Activated CD4-positive, alpha-beta T cell treated with anti-CD3 and anti-CD28 coated beads for 36 hours (primary cell): ENCODE measurements around the gene ISOC2. TPM values are rescaled to one million over a fixed set of nuclear protein-coding genes. Genes with fewer than 3 reads are reported as not detected.

ENCODE experiments used
- ATAC-seq: fragments of 200-7000 bp; cut with Tn5 transposase; one replicate; pipeline ENCODE4 v1.10.0; 2021; ENCODE audit warnings: mild to moderate bottlenecking, moderate library complexity
- CTCF ChIA-PET: fragments of 350-600 bp; sonication (Branson Sonifier 250); formaldehyde crosslinking; loops from one replicate; lab custom pipeline; 2021; ENCODE audit warnings: antibody characterized with exemption; lab: Charles Lee
- POLR2A ChIA-PET: fragments of 350-600 bp; sonication (Branson Sonifier 250); formaldehyde crosslinking; loops from one replicate; lab custom pipeline; 2021; ENCODE audit warnings: antibody characterized with exemption, inconsistent platforms; lab: Charles Lee
- DNase-seq: peaks from one replicate; pipeline ENCODE4 v3.0.0-alpha.2; 2020
- H3K27ac Mint-ChIP-seq: one replicate; pipeline ENCODE4 v1.8.0; 2021; ENCODE audit warnings: mixed read lengths
- H3K27me3 Mint-ChIP-seq: one replicate; pipeline ENCODE4 v1.8.0; 2021; ENCODE audit warnings: mixed read lengths
- H3K36me3 Mint-ChIP-seq: one replicate; pipeline ENCODE4 v1.8.0; 2021; ENCODE audit warnings: low read depth, mixed read lengths
- H3K4me1 Mint-ChIP-seq: one replicate; pipeline ENCODE4 v1.8.0; 2021; ENCODE audit warnings: mixed read lengths
- H3K4me3 Mint-ChIP-seq: one replicate; pipeline ENCODE4 v1.8.0; 2021; ENCODE audit warnings: mild to moderate bottlenecking, moderate library complexity, mixed read lengths
- H3K9me3 Mint-ChIP-seq: one replicate; pipeline ENCODE4 v1.8.0; 2021; ENCODE audit warnings: low read depth, mixed read lengths
- intact Hi-C, 2 experiments: fragments of 100-400 bp; cut with DNase I in 1 of 2; cut with micrococcal nuclease in 1 of 2; formaldehyde crosslinking; loops; one replicate each; pipeline versions ENCODE4 v1.14.2 to v1.15.1; 2022 to 2024; cut with DNase I, micrococcal nuclease
- total RNA-seq, 2 experiments: library from RNA; stranded (reverse); gene quantifications; one replicate each; pipeline ENCODE4 v1.2.3, GENCODE V29; 2021

The ISOC2 gene
- total RNA-seq, 2 experiments from 2014 or later: 24.3 to 28.0 TPM

DNA sequence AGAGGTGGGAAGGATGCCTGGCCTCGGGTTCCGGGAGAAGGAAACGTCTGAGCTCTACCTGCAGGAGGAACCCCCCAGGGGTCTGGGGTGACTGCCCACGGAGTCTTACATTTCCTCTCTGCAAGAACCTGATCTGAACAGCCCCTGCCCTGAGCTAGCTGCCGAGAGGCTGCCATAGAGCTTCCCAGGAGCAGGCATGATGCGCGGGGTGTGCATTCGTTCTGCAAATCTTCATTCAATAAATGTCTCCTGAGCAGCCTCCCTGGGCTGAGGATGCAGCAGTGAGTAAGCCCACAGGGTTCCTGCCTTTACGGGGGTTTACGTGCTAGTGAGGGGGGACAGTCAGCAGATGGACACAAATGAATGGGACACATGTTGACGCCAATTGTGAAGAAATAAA is 16.8 kb downstream of the ISOC2 start:
- Mint-ChIP-seq H3K4me3 (no peak overlapping the region), H3K4me1 (peaks cover 16% of the 10 kb centered on the region), H3K27me3 (peaks cover 48% of the 10 kb centered on the region), H3K27ac (no peak overlapping the region), H3K9me3 (no peaks in the 10 kb centered on the region), H3K36me3 (no peaks in the 10 kb centered on the region)
- ChIA-PET CTCF (no interaction called here), POLR2A (no interaction called here)
- intact Hi-C loops: loop anchor here in 1 of 2 experiments (5.0 kb wide), 1 partner anchor 92 kb away; the partner anchor contains the start of gene COX6B2
- ATAC-seq (no peak), DNase-seq (no peak)

DNA sequence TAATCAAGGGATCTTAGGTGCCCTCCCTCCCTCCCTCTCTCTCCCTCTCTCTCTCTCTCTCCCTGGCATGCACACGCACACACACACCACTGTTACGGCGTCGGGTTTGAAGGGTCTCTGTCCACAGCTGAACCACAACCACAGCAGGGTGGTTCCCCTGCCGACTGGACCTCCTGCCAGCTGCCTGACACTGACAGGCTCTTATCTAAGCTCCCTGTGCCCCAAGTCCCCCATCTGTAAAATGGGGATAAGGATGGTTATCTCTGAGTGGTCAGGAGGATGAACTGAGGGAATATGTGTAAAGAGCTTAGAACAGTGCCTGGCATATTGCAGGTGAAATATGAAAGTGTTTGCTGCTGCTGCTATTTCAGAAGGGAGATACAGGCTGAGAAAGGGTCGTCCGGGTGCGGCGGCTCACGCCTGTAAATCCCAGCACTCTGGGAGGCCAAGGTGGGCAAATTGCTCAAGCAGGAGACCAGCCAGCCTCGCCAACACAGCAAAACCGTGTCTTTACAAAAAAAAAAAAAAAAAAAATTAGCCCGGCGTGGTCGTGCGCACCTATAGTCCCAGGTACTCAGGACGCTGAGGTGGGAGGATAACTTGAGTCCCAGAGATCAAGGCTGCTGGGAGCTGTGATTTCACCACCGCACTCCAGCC is 17.5 kb downstream of the ISOC2 start:
- no peak overlapping the region for H3K27ac Mint-ChIP-seq
- ATAC-seq (no peak), DNase-seq (no peak)
- H3K36me3 Mint-ChIP-seq: no peaks in the 10 kb centered on the region
- H3K4me3 Mint-ChIP-seq: no peak overlapping the region
- peaks cover 16% of the 10 kb centered on the region for H3K4me1 Mint-ChIP-seq
- CTCF ChIA-PET: no interaction called here
- POLR2A ChIA-PET: no interaction called here
- H3K27me3 Mint-ChIP-seq: peaks cover 55% of the 10 kb centered on the region
- H3K9me3 Mint-ChIP-seq: no peaks in the 10 kb centered on the region
- intact Hi-C loops: loop anchor here in 1 of 2 experiments (5.0 kb wide), 1 partner anchor 92 kb away; the partner anchor contains the start of gene COX6B2

DNA sequence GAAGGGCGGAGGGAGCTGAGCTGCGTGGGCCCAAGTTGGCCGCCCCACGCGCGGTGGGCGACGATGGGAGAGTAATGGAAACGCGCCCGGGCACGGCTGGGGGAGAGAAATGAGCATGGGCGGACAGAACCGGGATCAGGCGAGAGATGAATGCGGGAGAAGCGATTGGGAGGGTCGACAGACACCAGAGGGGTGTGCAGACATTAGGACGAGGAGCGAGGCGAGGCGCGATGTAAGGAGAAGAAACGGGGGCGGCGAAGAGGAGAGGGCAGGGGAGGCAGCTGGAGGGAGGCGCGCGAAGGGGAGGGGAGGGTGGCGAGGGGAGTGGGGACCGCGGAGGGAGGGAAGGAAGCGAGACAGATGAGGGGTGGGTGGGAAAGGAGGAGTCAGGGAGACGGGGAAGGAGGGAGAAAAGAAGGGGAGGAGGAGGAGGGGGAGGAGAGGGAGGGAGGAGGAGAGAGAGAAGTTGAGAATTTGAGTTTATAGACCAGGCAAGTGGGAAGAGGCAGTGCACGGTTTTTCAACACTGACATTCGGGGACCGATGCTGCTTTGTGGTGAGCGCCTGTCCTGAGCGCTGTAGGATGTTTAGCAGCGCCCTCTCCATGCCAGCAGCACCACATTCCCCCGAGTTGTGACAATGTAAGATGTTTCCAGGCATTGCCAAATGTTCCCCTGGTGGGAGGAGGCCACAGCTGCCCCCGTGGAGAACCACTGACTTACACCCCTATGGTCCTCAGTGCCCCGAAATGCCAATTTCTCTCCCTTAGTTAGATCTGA is 18.2 kb downstream of the ISOC2 start, which contains the start of gene SHISA7:
Gene SHISA7, minus strand, starts transcription at position 256 of the 779 bp plus-strand sequence. CDS start 437 bp downstream, outside the sequence.
- Mint-ChIP-seq H3K4me1 (peaks cover 16% of the 10 kb centered on the region), H3K27ac (no peak within 1 kb of the TSS), H3K27me3 (peaks cover 58% of the 10 kb centered on the region), H3K9me3 (no peaks in the 10 kb centered on the region), H3K4me3 (no peak within 1 kb of the TSS), H3K36me3 (no peaks in the 10 kb centered on the region)
- DNase-seq (no peak), ATAC-seq (no peak)
- ChIA-PET CTCF (no interaction called here), POLR2A (no interaction called here)
- intact Hi-C loops: loop anchor here in 1 of 2 experiments (5.0 kb wide), 1 partner anchor 91 kb away; the partner anchor contains the start of gene COX6B2

DNA sequence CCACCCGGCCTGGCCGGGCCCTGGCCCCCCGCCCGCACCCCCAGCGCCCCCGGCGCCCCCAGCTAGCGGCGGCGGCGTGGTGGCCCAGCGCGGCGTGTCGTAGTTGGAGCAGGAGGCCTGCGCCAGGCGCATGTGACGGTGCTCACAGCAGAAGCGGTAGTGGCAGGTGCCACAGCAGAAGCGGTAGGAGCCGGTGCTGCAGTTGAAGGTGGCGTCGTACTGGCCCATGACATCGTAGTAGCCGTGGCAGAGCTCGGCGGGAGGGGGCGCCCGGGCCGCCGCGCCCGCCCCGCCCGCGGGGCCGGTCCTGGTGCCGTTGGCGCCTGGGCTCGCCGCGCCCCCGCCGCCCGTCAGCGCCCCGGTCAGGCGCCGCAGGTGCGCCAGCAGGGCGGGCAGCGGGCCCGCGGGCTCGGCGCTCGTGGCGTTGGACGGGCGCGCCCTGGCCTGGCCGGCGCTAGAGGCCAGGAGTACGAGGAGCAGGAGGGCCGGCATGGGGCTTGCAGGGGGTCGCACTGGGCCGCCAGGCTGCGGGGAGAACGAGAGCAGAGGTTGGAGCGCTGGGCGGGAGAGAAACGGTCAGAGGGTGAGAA is 19.0 kb downstream of the ISOC2 start:
- POLR2A ChIA-PET: no interaction called here
- ATAC-seq (peak; percentile 30), DNase-seq (peak; percentile 49)
- no peak overlapping the region for H3K27ac Mint-ChIP-seq
- no peaks in the 10 kb centered on the region for H3K9me3 Mint-ChIP-seq
- no peaks in the 10 kb centered on the region for H3K36me3 Mint-ChIP-seq
- H3K4me3 Mint-ChIP-seq: no peak overlapping the region
- CTCF ChIA-PET: no interaction called here
- H3K4me1 Mint-ChIP-seq: peaks cover 16% of the 10 kb centered on the region
- H3K27me3 Mint-ChIP-seq: peaks cover 59% of the 10 kb centered on the region
- intact Hi-C loops: loop anchor here in 1 of 2 experiments (5.0 kb wide), 1 partner anchor 90 kb away; the partner anchor contains the start of gene COX6B2

DNA sequence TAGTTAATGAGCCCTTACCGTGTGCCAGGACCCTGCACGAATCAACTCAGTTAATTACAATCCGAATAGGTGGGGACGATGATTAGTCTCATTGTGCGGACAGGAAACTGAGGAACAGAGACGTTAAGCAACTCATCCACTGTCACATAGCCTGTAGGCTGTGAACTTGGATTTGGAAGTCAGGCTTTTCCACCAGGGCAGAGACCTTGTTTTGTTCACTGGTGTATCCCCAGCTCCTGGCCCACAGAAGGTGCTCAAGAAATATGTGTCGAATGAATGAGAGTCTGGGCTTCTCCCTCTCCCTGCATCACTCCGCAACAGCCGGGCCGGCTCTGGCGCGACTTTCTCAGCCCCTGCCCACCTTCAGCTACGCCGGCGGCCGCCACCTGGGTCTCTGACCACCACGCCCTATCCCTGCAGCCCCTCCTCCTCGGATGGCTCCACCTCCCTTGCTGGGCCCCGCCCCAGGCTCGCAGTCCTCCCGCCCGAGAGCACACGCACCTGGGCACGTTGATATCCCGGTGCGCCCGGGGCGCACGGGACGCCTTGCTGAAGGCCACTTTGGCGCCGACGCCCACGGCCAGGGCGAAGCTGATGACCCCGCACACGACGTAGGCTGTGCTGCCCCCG is 19.6 kb downstream of the ISOC2 start:
- no peaks in the 10 kb centered on the region for H3K9me3 Mint-ChIP-seq
- no peaks in the 10 kb centered on the region for H3K36me3 Mint-ChIP-seq
- POLR2A ChIA-PET: no interaction called here
- intact Hi-C loops: loop anchor here in 1 of 2 experiments (5.0 kb wide), 1 partner anchor 90 kb away; the partner anchor contains the start of gene COX6B2
- DNase-seq (peak; percentile 44), ATAC-seq (peak; percentile 30)
- no peak overlapping the region for H3K27ac Mint-ChIP-seq
- H3K4me1 Mint-ChIP-seq: peaks cover 16% of the 10 kb centered on the region
- H3K4me3 Mint-ChIP-seq: no peak overlapping the region
- CTCF ChIA-PET: no interaction called here
- peaks cover 66% of the 10 kb centered on the region for H3K27me3 Mint-ChIP-seq

DNA sequence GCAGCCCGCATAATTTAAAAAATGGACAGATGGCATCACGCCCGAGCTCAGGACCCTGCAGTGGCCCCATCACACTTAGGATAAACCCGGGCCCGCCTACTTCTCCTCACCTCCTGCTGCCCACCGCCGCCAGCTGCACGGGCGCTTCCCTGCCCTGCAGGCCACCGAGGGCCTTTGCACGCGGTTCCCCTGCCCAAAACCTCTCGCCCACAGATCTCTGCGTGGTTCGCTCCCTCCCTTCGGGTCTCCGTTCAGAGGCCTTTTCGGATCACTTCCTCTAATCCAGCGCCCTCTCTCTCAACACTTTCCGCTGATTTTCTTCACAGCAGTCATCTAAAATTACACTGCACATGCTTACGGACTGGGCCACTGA is 20.1 kb downstream of the ISOC2 start:
- Mint-ChIP-seq H3K27me3 (peaks cover 68% of the 10 kb centered on the region), H3K36me3 (no peaks in the 10 kb centered on the region), H3K4me1 (peaks cover 16% of the 10 kb centered on the region), H3K4me3 (no peak overlapping the region), H3K27ac (no peak overlapping the region), H3K9me3 (no peaks in the 10 kb centered on the region)
- intact Hi-C loops: loop anchor here in 1 of 2 experiments (5.0 kb wide), 1 partner anchor 89 kb away; the partner anchor contains the start of gene COX6B2
- DNase-seq (no peak), ATAC-seq (no peak)
- POLR2A ChIA-PET: no interaction called here
- CTCF ChIA-PET: no interaction called here

DNA sequence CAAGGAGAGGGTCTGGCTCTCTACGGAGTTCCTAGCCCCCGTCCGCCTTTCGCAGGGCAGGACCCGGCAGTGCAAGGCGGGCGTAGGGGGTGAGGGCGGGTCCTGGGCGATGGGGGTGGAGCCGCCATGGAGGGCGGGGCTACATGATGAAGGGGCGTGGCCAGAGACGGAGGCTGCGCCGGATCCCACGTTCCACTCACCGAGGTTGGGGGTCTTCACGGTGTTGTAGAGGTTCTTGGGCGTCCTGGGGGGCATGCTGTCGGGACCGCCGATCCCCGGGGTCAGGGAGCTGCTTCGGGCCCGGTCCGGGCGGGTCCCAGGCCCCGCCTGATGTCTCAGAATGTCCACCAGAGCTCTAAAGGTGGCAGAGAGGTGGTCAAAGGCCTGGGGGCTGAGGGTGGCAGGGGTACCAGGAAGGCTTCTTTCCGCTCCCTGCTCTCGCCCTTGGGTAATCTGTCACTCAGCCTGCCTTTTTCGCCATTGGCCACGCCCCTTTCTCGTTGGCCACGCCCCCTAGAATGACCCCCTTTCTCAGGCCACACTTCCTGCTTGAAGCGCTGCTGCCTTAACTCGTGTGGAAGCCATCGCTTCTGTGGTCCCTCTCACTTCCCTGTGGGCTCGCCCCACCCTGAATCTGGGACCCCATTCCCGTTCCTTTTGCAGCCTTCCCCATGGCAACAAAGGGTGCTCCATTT is 20.9 kb downstream of the ISOC2 start:
- Mint-ChIP-seq H3K4me3 (no peak overlapping the region), H3K36me3 (no peaks in the 10 kb centered on the region), H3K4me1 (peaks cover 16% of the 10 kb centered on the region), H3K27ac (no peak overlapping the region), H3K27me3 (peaks cover 64% of the 10 kb centered on the region), H3K9me3 (no peaks in the 10 kb centered on the region)
- DNase-seq: peak; percentile 53
- POLR2A ChIA-PET: no interaction called here
- peak; percentile 57 for ATAC-seq
- CTCF ChIA-PET: interaction anchor here (1.4 kb wide), 2 partner anchors 11 to 22 kb away, joined by 3 to 4 read pairs; no protein-coding TSS in a partner anchor
- intact Hi-C loops: loop anchor here in 1 of 2 experiments (5.0 kb wide), 1 partner anchor 88 kb away; the partner anchor contains the start of gene COX6B2

DNA sequence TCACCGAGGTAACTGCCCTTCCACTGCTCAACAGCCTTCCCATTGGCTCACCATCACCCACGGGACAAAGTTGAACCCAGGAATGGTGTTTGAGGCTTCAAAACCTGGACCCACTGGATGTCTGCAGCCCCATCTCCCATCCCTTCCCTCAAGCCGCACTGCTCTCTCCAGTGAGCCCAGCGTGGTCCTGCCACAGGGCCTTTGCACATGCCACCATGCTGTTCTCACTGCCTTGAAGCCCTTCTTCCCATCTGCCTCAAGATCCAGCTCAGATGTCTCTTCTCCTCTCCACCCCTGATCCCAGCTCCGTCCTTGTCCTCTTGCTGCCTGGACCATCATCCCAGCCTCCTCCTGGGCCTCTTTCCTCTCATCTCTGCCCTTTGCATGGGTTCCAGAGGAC is 22.4 kb downstream of the ISOC2 start:
- POLR2A ChIA-PET: no interaction called here

DNA sequence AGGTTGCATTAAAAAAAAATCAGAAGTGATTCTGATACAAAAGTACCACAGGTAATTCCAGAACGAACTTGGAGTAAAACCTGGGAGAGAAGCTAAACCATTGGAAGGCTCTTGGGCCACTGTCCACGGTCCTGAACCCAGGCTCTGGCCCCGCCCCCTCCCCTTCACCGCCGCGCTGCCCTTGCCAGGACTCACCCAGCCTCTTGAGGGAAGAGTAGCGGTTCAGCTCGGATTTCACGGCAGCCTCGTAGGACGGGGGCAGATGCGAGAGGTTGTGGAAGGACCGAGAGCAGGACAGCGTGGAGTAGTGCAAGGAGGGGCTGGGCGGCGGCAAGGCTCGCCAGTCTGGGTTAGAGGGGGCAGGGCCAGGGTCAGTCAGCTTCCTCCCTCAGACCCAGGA is 24.0 kb downstream of the ISOC2 start:
- DNase-seq (peak; percentile 58), ATAC-seq (no peak)
- Mint-ChIP-seq H3K27ac (no peak overlapping the region), H3K4me3 (no peak overlapping the region), H3K36me3 (no peaks in the 10 kb centered on the region), H3K4me1 (peaks cover 13% of the 10 kb centered on the region), H3K9me3 (no peaks in the 10 kb centered on the region), H3K27me3 (peaks cover 44% of the 10 kb centered on the region)
- POLR2A ChIA-PET: no interaction called here
- intact Hi-C loops: loop anchor here in 1 of 2 experiments (1.0 kb wide), 1 partner anchor 257 kb away; the partner anchor contains the start of gene SYT5
- CTCF ChIA-PET: interaction anchor here (0.7 kb wide), 2 partner anchors 116 to 194 kb away, joined by 3 read pairs; no protein-coding TSS in a partner anchor

More for the DNA sequence above, 22.4 kb downstream of the ISOC2 start:
- Mint-ChIP-seq H3K4me1 (peaks cover 16% of the 10 kb centered on the region), H3K27me3 (peaks cover 50% of the 10 kb centered on the region), H3K9me3 (no peaks in the 10 kb centered on the region), H3K36me3 (no peaks in the 10 kb centered on the region), H3K4me3 (no peak overlapping the region), H3K27ac (no peak overlapping the region)
- intact Hi-C loops: no loop called here
- ATAC-seq (no peak), DNase-seq (no peak)
- CTCF ChIA-PET: no interaction called here

DNA sequence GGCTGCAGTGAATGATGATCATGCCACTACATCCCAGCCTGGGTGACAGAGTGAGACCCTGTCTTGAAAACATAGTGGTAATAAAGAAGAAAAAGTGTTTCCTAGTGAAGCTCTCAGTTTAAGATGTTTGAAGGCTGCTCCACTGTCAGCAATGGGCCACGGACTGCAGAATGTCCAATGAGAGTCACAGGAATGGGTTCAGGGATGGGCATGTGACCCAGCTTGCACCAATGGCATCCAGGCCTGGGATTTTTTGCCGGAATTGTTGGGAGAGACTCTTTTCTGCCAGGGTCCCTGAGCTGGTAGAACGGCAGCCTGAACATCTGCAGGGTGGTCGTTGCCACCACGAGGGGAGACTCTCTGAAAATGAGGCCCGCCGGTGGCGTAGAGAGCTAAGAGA is 24.6 kb downstream of the ISOC2 start:
- CTCF ChIA-PET: interaction anchor here (0.7 to 1.1 kb wide), 3 partner anchors 31 to 195 kb away, joined by 3 read pairs; no protein-coding TSS in a partner anchor
- DNase-seq (no peak), ATAC-seq (no peak)
- Mint-ChIP-seq H3K9me3 (no peaks in the 10 kb centered on the region), H3K4me3 (no peak overlapping the region), H3K27me3 (peaks cover 46% of the 10 kb centered on the region), H3K36me3 (no peaks in the 10 kb centered on the region), H3K4me1 (peaks cover 12% of the 10 kb centered on the region), H3K27ac (no peak overlapping the region)
- POLR2A ChIA-PET: no interaction called here
- intact Hi-C loops: loop anchor here in 1 of 2 experiments (1.0 kb wide), 1 partner anchor 257 kb away; the partner anchor contains the start of gene SYT5
